HG03159 (cell line): ENCODE results near the gene COL11A2.

Experiments used
- ATAC-seq: cut with Tn5 transposase; IDR thresholded peaks from one replicate; pipeline ENCODE4 v1.9.1; 2021; ENCODE audit warnings: mild to moderate bottlenecking, moderate library complexity; ENCODE audit not compliant: unreplicated experiment

The COL11A2 gene

DNA sequence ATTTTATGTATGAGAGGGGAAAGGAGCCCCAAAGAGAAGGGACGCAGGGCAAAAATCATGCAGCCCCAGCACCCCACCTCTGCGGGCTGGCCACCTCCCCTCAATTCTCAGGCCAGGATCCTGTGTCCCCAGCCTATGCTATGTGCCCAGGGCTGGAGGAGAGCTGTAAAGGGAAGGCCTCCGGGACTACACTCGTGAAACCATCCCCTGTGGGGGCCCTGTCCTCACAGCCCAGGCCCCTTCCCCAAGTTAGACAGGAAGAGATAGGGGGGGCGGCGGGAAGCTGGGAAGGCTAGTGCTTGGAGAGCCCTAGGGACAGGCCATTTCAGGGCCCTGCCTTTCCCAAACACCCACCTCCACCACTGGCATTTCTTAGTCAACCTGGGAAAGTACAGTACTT, 1.4 kb upstream of the COL11A2 start:
- ATAC-seq: no peak

DNA sequence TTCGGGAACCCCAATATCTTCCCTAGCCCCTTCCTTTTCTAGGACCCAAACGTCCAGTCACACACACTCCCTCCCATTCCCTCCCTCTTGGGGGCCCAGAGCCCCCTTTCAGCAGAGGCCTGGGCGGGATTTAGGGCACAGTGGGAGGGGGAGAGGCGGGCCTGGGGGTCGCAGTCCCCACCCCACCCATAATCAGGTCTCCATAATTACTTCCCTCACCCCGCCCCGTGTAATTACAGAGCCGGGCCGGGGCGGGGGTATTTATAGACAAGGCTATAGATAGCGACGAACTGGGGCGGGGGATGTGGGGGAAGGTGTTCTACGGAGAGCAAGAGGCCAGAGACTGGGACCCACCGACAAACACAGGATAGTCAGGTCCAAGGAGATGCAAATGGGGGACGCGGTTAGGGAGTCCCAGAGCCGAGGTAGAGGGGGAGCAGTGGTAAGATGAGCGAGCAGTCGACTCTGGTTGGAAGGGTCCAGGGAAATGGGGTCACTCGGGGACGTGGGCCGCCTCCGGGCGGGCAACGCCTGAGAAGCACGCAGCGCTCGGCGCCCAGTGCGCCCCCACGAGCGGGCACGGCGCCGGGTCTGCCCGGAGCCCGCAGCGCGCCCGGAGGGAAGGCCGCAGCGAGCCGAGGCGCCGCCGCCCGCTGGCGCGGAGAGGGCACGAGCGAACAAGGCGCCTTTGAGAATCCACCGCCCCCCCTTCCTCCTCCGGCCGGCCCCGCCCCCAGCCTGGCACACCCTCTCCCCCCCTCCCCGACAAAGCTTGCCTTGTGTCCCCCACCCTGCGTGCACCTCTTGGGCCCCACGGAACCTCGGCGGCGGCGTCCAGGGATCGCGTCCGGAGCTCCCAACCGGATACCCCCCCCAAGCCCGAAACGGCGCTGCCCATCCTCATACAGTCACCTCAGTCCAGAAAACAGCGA, 670 bp upstream of the COL11A2 start:
- ATAC-seq: no peak

DNA sequence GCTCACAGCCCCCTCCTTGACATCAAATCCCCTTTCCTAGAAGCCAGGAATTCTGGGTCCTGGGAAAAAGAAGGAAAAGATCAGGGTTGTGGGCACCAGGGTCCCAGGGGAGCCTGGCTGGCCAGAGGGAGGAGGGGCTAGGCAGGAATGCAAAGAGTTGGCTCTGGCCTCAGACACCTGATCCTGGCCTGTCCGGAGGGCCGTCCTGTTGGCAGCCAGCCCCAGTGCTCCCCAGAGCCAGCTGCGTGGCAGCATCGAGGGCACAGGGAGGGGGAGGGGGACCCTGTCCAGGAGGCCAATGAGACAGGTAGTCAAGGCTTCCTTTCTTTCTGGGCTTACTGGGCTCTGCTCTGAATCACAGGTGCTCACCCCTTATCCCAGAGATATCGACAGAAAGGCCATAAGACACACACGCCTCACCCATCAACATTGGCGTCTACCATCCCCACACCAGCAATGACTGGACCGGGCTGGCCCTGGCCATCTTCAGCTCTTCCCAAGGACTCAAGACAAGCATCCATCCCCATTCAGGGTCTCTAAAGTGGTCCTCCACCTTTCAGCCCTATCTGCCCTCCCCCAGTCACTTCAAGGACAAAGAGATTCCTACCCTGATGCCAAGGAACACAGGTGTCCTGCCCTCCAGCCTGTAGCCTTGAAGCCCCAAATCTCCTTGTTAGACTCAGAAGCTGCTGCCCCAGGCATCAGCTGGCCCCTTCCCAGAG, 723 bp downstream of the COL11A2 start:
- ATAC-seq: no peak

DNA sequence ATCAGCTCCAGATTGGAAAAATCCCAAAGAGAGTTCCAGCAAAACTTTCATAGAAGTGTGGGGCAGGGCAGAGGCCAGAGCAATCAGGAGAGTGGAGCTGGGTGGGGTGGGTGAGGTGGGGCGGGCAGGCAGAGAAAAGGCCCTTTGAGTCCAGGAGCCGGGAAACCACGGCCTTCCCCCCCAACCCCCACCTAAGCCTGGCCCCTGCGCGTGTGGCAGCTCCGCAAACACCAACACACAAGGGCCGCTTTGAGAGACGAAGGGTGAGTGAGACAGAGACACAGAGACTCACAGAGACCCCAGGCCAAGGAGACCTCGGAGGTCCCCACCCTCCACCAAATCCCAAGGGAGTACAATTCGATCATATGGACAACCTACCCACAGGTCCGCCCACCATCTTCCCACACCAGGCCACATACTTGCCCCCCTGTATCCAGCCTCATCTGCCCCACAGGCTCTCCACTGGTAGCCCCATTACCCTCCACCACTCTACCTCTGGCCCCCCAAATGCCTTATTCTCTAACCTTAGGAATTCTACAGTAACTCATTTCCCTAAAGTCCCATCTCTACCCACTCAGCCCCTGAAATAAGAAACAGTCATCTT, 1.7 kb downstream of the COL11A2 start:
- no peak for ATAC-seq

DNA sequence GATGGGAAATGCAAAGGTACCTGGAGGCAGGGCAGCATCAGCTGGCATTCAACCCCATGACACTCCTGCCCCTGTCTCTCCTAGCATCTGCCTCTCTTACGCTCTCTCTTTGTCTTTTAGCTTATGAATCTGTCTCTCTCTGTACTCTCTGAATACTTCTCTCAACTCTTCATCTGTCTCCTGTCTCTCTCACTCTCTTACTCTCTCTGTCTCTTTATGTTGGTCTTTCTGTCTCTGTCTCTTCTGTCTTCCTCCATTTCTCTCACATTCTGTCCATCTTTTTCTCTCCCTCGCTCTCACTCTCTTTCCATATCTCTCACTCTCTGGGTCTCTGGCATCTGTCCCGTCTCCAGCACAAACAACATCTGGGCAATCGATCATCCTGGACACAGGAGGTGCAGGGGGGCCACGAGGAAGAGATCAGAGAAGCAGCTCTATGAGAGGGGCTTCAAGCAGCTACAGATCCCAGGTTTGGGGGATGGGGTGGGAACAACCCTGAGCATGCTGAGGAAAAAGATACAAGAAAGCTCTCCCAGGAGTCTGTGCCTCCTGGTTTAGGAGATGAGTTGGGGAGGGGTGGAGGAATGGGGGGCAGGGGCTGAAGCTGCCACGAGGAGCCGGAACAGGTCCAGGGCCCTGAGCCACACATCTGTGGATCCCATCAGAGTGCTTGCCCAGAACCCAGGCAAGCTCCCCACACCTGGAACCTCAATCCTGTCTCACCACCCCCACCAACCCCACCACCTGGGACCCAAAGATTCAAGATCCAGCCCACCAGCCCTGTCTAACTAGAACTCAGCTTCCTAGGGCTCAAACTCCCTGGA, 2.4 kb downstream of the COL11A2 start:
- no peak for ATAC-seq

DNA sequence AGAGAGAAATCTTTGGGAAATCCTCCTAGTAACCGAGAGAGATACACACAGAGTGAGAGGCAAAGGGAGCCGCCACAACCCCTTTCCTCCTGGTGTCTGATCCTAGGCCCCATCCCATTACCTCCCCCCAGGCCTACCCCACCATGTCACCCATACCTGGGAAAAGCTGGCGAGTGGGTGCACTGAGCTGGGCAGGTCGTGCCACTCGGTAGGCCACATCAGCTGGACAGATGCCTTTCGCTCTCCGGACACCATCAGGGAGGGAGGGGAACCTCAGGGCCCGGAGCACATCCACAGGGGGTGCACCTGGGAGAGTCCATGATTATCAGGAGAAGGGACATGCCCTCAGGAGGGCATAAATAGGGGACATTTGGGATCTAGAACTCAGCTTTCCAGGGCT, 3.1 kb downstream of the COL11A2 start:
- ATAC-seq: no peak

DNA sequence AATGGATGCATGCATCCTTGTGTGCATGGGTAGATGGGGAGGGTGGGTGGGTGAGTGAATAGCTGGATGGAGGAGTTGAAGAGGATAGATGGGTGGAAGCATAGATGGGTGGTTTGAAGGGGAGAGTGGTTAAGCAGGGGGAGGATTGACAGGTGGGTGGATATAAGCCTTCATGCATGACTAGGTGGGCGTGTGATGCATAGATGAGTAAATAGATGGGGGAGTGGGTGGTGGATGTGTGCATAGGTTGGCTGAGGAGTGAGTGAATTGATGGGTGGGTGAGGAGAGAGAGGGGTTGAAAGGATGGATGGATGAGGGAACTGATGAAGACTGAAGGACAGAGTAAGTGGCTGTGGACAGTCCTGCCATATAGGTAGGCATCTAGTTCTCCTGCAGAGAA, 4.5 kb downstream of the COL11A2 start:
- ATAC-seq: no peak

DNA sequence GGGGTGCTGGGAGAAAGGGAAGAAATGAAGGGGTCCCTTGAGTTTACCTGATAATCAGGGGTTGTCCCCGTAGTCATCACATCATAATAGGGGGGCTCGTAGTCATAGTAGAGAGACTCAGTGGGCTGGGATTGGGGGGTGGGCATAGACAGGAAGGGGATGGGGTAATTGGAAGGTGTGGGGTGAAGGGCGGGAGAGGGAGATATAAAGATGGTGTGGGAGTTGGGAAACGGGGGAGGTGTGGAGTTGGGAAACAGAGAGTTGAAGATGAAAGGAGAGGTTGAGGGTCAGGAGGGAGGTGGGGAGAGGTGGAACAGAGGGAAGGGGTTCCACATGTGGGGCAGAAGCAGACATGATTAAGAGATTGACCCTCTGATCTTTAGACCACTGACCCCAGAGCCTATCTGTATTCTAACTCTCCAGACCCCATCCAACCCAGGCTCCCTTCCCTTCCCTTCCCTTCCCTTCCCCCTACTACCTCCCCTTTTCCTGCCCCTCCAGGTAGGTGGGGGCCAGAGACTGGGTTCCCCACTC, 6.5 kb downstream of the COL11A2 start:
- no peak for ATAC-seq

DNA sequence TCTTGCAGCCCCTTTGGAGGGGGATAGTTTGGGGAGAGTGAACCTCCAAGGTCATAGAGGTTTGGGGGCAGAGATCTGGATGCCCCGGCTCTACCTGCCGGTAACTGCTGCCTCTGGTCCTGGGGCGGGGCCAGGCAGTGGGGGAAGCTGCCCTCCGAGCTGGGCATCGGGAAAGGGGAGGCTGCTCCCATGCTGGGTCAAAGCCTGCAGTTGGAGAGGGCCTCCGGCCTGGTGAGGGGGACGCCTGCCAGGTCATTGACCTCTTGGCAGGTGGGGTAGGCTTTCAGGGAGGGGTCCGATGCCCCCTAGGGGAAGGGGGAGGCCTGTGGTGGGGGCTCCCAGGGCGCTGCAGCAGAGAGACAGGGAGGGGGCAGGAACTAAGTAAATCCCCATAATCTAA, 7.1 kb downstream of the COL11A2 start:
- no peak for ATAC-seq

DNA sequence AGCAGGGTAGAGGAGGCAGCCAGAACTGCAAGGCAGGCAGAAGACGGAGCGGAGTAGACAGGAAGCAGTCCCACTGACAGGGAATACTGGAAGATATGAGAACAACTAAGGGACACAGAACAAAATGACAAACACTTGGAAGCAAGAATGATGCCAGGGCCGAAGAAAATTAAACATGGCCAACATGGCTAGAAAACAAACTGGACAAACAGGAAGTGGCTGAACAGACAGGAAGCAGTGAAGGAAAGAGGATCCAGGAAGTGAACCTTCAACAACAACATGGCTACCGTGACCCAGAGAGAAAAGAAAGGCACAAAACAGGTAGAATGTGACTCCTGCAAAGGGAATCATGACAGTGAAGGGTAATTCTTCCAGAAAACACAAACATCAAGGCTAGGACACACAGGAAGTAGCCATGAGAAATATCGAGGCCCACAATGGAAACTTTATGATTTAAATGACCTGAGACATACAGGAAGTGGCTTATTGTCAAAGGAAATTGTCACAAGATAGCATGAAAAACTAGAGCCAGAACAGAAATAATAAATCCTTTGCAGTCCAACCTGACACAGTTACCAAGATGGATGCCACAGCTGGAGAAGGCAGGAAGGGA, 9.1 kb downstream of the COL11A2 start:
- no peak for ATAC-seq

DNA sequence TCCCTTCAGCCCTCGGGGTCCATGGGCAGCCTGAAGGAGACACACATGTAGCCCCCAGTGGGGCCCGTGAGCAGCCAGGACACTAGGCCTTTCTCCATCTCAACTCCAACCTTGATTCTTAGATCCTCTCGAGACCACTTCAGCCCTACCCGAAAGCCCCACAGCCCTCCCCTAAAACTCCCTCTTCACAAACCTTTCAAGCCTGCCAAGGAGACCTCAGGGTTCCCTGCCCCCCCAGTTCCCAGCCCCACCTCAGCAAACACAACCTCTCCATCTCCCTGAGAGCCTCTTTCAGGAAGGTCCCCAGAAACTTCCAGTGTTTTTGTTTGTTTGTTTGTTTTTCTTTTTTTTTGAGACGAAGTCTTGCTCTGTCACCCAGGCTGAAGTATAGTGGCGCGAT, 11.1 kb downstream of the COL11A2 start:
- ATAC-seq: no peak

DNA sequence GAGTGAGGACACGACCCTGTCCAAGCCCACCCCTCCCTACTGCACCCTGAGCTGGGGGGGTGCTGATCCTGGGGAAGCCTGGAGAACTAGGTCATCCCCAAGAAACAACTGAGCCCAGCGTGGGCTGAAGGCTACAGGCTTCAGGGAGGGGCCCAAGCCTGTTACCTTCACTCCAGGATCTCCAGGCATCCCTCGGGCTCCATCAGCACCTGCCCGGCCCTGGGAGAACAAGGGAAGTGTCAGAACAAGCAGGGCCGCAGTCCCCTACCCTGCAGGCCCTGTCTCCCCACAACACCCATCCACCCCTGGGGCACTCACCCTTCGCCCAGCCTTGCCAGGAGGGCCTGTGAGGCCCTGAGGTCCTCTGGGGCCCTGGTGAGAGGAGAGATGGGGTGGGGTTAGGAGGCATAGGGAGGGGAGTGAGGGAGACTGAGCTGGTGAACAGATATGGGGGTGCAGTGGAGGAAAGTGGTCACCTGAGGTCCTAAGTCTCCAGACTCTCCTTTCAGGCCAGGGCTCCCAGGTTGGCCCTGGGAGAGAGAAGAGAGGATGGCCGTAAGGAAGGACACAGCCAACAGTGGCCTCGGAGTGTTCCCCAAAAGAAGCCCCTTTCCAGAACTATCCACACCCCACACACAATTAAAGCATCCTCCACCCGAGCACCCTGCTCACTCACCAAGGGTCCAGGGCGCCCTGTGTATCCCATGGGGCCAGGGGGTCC, 13.4 kb downstream of the COL11A2 start:
- ATAC-seq: no peak

DNA sequence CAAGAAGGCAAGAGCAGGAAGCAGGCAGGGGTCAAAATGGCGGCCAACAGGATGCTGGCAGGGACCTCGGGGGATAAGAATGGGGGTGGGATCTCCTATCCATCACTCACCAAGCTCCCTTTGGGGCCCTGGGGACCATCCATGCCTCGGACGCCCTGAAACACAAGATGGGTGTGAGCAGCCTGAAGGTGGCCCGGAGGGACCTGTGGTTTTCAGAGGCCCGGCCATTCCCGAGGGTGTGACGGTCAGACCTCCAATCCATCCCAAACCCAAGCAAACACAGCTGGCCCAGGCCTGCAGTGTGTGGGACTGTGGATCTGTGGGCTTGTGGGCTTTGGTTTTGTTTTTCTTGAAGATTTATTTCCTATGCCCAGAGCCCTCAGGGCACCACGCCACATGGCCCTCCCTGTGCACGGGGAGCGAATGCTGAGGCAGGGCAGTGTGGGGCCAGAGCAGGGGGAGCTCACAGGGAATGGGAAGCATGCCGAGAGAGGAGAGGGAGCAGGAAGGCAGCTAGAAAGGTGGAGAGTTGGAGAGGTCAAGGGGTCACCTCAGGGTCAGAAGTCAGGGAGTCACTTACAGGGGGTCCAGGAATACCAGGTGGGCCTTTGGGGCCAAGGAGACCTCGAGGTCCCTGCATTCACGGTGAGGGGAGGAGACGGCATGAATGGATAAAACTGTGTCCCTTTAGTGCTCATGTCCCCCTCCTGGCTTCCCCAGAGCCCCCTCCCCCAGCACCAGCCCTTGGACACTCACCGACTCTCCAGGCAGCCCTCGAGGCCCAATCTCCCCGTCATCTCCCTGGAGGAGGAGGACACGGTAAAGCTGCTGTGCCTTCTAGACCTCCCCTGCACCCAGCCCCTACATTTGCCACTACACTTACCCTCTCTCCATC, 14.5 kb downstream of the COL11A2 start:
- no peak for ATAC-seq

DNA sequence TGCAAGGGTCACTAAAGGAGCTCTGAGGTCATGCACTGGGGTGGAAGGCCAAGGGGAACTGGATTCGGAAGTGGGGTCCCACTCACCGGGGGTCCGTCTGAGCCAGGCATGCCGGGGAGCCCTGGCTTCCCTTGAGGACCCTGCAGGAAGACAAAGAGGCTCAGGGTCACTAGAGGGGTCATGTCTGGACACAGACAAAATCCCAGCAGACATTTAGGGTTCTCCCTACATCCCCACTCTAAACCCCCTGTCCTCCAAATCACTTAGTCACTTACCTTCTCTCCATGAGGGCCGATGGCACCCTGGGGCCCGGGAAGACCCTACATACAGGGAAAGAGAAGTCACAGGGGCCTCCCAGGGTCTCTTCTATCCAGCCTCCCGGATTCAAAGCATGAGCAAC, 15.4 kb downstream of the COL11A2 start:
- ATAC-seq: no peak

DNA sequence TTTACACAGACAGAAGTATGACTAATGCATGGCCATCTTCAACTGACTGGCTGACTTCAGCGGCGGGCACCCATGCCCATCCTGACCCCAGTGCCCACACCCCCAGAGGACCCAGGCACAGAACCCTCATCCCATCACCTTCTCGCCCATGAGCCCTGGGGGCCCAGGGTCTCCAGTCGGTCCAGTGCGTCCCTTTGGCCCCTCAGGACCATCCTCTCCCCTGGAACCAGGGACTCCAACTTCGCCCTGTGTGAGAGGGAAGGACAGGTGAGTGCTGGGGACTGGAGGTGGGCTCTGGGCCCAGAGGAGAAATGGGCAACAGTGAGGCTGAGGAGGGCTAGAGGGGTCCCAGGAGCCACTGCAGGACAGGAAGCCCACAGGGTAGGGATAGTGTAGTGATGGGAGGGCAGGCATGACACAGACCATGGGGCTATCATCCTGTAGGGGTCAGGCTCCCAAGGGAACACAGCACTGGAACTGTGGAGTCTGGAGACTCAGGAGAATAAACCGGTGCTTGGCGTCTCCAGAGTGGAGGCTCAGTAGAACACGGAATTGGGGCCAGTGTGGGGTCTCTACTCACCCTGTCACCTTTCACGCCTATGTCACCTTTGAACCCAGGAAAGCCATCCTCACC, 16.7 kb downstream of the COL11A2 start:
- ATAC-seq: no peak

DNA sequence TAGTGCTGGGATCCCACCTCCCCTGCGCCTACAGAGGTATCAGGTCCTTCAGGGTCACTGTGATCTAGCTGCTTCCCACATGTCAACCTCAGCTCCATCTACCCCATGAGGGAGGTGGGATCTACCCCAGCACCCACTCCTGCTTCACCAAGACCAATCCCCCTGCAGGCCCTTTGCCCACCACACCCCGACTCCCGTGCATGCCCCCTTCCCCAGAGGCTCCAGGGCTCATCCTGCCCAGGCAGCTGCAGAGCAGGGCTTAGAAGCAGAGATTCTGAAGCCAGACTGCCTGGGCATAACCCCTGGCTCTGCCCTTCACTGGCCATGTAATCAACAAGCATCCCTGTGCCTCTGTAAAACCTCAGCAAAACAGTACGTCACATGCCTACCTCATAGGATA, 17.5 kb downstream of the COL11A2 start:
- ATAC-seq: no peak

DNA sequence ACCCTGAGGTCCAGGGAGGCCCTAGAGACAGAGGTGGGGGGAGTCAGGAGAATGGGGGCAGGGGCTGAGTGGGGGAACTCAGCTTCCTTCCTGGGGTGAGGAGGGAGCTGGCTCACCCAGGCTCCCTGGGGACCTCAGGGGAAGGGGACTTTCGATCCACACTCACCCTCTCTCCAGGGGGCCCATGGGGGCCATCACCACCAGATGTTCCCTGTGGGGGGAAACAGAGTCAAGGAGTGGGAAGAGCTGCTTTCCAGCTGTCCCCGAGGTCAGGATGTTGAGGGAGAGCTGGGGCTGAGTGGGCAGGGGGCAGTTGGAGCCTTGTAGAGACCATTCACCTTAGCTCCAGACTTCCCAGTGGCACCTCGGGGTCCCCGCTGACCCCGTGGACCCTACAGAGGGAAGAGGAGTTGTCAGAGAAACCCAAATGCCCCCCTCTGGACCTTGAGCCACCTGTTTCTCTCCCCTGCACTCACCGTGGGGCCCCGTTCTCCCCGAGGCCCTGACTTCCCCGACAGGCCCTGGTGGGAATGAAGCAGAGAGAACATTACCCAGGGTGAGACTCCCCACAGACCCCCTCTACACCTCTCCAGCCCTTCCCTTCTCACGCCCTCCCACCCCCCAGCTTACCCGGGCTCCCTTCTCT, 18.6 kb downstream of the COL11A2 start:
- ATAC-seq: no peak
